ENCODE data around the gene RAB33B. TPM values are rescaled to one million over a fixed set of nuclear protein-coding genes. Genes with fewer than 3 reads are reported as not detected.

RAB33B gene
- polyA plus RNA-seq, 3 donors: 5.8 to 8.1 (median 6.0) TPM

GRCh38 chr4:139451997-139452396 is 1.9 kb upstream of the RAB33B start:
- H3K4me1 Mint-ChIP-seq: peaks cover 54% of the 10 kb centered on the region
- no CpG with 5 or more reads among the region's 1 CpG for WGBS (ENCODE audit: insufficient coverage)
- H3K4me1 ChIP-seq (ENCODE audit: control insufficient read depth in 1 of 2, insufficient read depth in 2 of 2, low read length in 2 of 2): peaks cover 30 to 44% of the 10 kb centered on the region in 2 donors
- H3K4me2 ChIP-seq (replicated peaks; ENCODE audit: extremely low read depth, low read length, poor library complexity, severe bottlenecking): no peak overlapping the region
- no peaks in the 10 kb centered on the region for H3K9me3 ChIP-seq (replicated peaks in 1 of 2; ENCODE audit: control insufficient read depth in 1 of 2, insufficient read depth in 1 of 2, low read length in 2 of 2)
- no peak overlapping the region for H3K4me3 ChIP-seq (replicated peaks in 1 of 3; ENCODE audit: low read depth in 2 of 3, low read length in 3 of 3)
- H3K27ac ChIP-seq (ENCODE audit: low read depth in 1 of 2, low read length in 2 of 2): no peak overlapping the region
- peaks cover 19% of the 10 kb centered on the region for H4K20me1 ChIP-seq (ENCODE audit: insufficient read depth, low read length)
- H3K27ac Mint-ChIP-seq: no peak overlapping the region
- H3K27me3 Mint-ChIP-seq (ENCODE audit: low read depth in 3 of 3): peaks cover 0 to 1% (median 0%) of the 10 kb centered on the region in 3 donors
- intact Hi-C loops (cut with micrococcal nuclease): loop anchor here (5.0 to 10.0 kb wide), 3 partner anchors 105 to 1263 kb away; partner anchors contain the start of gene SETD7 (in 1 of the 2)
- H2AFZ ChIP-seq (ENCODE audit: insufficient read depth, low read depth, low read length, poor library complexity, severe bottlenecking): no peak overlapping the region
- no peaks in the 10 kb centered on the region for H3K27me3 ChIP-seq (ENCODE audit: control insufficient read depth in 2 of 2, insufficient read depth in 2 of 2, low read length in 2 of 2)
- peaks cover 0 to 2% of the 10 kb centered on the region in 2 donors for H3K36me3 Mint-ChIP-seq
- no peak overlapping the region for H3K4me3 Mint-ChIP-seq
- no peak for DNase-seq
- peaks cover 0 to 4% (median 0%) of the 10 kb centered on the region in 7 donors for H3K9me3 Mint-ChIP-seq
- peaks cover 69% of the 10 kb centered on the region for H3K79me2 ChIP-seq (ENCODE audit: insufficient read depth, low read length)
- no peak for TF ChIP-seq CTCF (IDR thresholded peaks at IDR 0.05)
- H3K9ac ChIP-seq (ENCODE audit: insufficient read depth, low read length, poor library complexity, severe bottlenecking): no peak overlapping the region
- H3K36me3 ChIP-seq (replicated peaks in 1 of 2; ENCODE audit: control insufficient read depth in 1 of 2, insufficient read depth in 2 of 2, low read length in 2 of 2): no peaks in the 10 kb centered on the region

- under 1% methylated on average over 10 of the region's 15 CpGs for WGBS (ENCODE audit: insufficient coverage)
- Mint-ChIP-seq H3K36me3 (peaks cover 5 to 6% of the 10 kb centered on the region in 2 donors), H3K9me3 (peaks cover 0 to 2% (median 0%) of the 10 kb centered on the region in 7 donors), H3K27ac (peak overlapping the region; percentile 95 to 99 (median 98)), H3K4me3 (peak overlapping the region; percentile 92 to 96), H3K27me3 (ENCODE audit: low read depth in 3 of 3) (peaks cover 0 to 1% (median 0%) of the 10 kb centered on the region in 3 donors), H3K4me1 (peaks cover 58% of the 10 kb centered on the region)
- H3K4me3 ChIP-seq (replicated peaks in 1 of 3; ENCODE audit: low read depth in 2 of 3, low read length in 3 of 3): peak overlapping the region; percentile 74 to 98 (median 94)
- H3K27me3 ChIP-seq (ENCODE audit: control insufficient read depth in 2 of 2, insufficient read depth in 2 of 2, low read length in 2 of 2): no peaks in the 10 kb centered on the region
- no peaks in the 10 kb centered on the region for H3K9me3 ChIP-seq (replicated peaks in 1 of 2; ENCODE audit: control insufficient read depth in 1 of 2, insufficient read depth in 1 of 2, low read length in 2 of 2)
- H3K27ac ChIP-seq (ENCODE audit: low read depth in 1 of 2, low read length in 2 of 2): peak overlapping the region; percentile 94 to 95
- peak in 1 of 3 donors; percentile 45 for DNase-seq
- peak overlapping the region; percentile 85 for H3K4me2 ChIP-seq (replicated peaks; ENCODE audit: extremely low read depth, low read length, poor library complexity, severe bottlenecking)
- peaks cover 79% of the 10 kb centered on the region for H3K79me2 ChIP-seq (ENCODE audit: insufficient read depth, low read length)
- TF ChIP-seq CTCF (IDR thresholded peaks at IDR 0.05): peak; percentile 64
- H3K9ac ChIP-seq (ENCODE audit: insufficient read depth, low read length, poor library complexity, severe bottlenecking): peak overlapping the region; percentile 89
- peaks cover 27% of the 10 kb centered on the region for H4K20me1 ChIP-seq (ENCODE audit: insufficient read depth, low read length)
- H3K36me3 ChIP-seq (replicated peaks in 1 of 2; ENCODE audit: control insufficient read depth in 1 of 2, insufficient read depth in 2 of 2, low read length in 2 of 2): no peaks in the 10 kb centered on the region
- intact Hi-C loops (cut with micrococcal nuclease): loop anchor here (5.0 to 10.0 kb wide), 3 partner anchors 104 to 1262 kb away; partner anchors contain the start of gene SETD7 (in 1 of the 2)
- peaks cover 30 to 48% of the 10 kb centered on the region in 2 donors for H3K4me1 ChIP-seq (ENCODE audit: control insufficient read depth in 1 of 2, insufficient read depth in 2 of 2, low read length in 2 of 2)
- H2AFZ ChIP-seq (ENCODE audit: insufficient read depth, low read depth, low read length, poor library complexity, severe bottlenecking): peak overlapping the region; percentile 99
Measured at GRCh38 chr4:139453041-139453370, 915 bp upstream of the RAB33B start.

Measured in CD14-positive monocyte (primary cell).